ENCODE results near the gene CXXC5.

CXXC5 gene

GRCh38 chr5:139680368-139681111 is 32.4 kb downstream of the CXXC5 start:
- DNase-seq (ENCODE audit: low read depth): no peak

GRCh38 chr5:139681112-139681458 is 32.9 kb downstream of the CXXC5 start:
- DNase-seq (ENCODE audit: low read depth): no peak

- no peak for DNase-seq (ENCODE audit: low read depth)
Measured at GRCh38 chr5:139681466-139681865, 33.3 kb downstream of the CXXC5 start.

- no peak for DNase-seq (ENCODE audit: low read depth)
Measured at GRCh38 chr5:139682016-139682975, 34.1 kb downstream of the CXXC5 start.

- DNase-seq (ENCODE audit: low read depth): no peak
Measured at GRCh38 chr5:139683295-139684271, 35.4 kb downstream of the CXXC5 start.

- DNase-seq (ENCODE audit: low read depth): no peak
Measured at GRCh38 chr5:139684350-139684880, 36.3 kb downstream of the CXXC5 start.

GRCh38 chr5:139684881-139685749 is 37.0 kb downstream of the CXXC5 start:
- DNase-seq (ENCODE audit: low read depth): no peak

- DNase-seq (ENCODE audit: low read depth): no peak
Measured at GRCh38 chr5:139685886-139686285, 37.7 kb downstream of the CXXC5 start.

- no peak for DNase-seq (ENCODE audit: low read depth)
Measured at GRCh38 chr5:139686356-139686705, 38.2 kb downstream of the CXXC5 start.

- DNase-seq (ENCODE audit: low read depth): no peak
Measured at GRCh38 chr5:139686706-139687441, 38.7 kb downstream of the CXXC5 start.

GRCh38 chr5:139687656-139688055 is 39.5 kb downstream of the CXXC5 start:
- no peak for DNase-seq (ENCODE audit: low read depth)

GRCh38 chr5:139688088-139688702 is 40.0 kb downstream of the CXXC5 start:
- no peak for DNase-seq (ENCODE audit: low read depth)

- no peak for DNase-seq (ENCODE audit: low read depth)
Measured at GRCh38 chr5:139688751-139689372, 40.7 kb downstream of the CXXC5 start.

GRCh38 chr5:139689631-139690063 is 41.5 kb downstream of the CXXC5 start:
- DNase-seq (ENCODE audit: low read depth): no peak

GRCh38 chr5:139690064-139690802 is 42.1 kb downstream of the CXXC5 start:
- DNase-seq (ENCODE audit: low read depth): no peak

GRCh38 chr5:139690803-139691629 is 42.9 kb downstream of the CXXC5 start:
- DNase-seq (ENCODE audit: low read depth): no peak

- DNase-seq (ENCODE audit: low read depth): no peak
Measured at GRCh38 chr5:139692148-139692547, 44.0 kb downstream of the CXXC5 start.
